Activated CD8-positive, alpha-beta memory T cell treated with anti-CD3 and anti-CD28 coated beads, Interleukin-2, amount 50 U/mL, for 24 hours (primary cell): ENCODE data around the gene RXRA.

ENCODE experiments used
- DNase-seq: peaks from one replicate; pipeline ENCODE4 v3.0.0-alpha.2; 2020; ENCODE audit errors: extremely low read depth

The RXRA gene

GRCh38 chr9:134419000-134419683 lies 92.9 kb downstream of the RXRA start:
- DNase-seq = no peak

GRCh38 chr9:134419684-134420076 lies 93.4 kb downstream of the RXRA start:
- no peak for DNase-seq

- DNase-seq = no peak
Measured at GRCh38 chr9:134420281-134420845, 94.1 kb downstream of the RXRA start.

GRCh38 chr9:134420974-134421432 lies 94.7 kb downstream of the RXRA start:
- no peak for DNase-seq

GRCh38 chr9:134421888-134422287 lies 95.6 kb downstream of the RXRA start:
- no peak for DNase-seq

GRCh38 chr9:134422301-134423090 lies 96.2 kb downstream of the RXRA start:
- no peak for DNase-seq

- DNase-seq = no peak
Measured at GRCh38 chr9:134423166-134423565, 96.9 kb downstream of the RXRA start.

- DNase-seq = no peak
Measured at GRCh38 chr9:134423749-134424148, 97.5 kb downstream of the RXRA start.

- DNase-seq = no peak
Measured at GRCh38 chr9:134424818-134425217, 98.6 kb downstream of the RXRA start.

- DNase-seq = no peak
Measured at GRCh38 chr9:134425401-134425800, 99.1 kb downstream of the RXRA start.

- no peak for DNase-seq
Measured at GRCh38 chr9:134425812-134426211, 99.6 kb downstream of the RXRA start.

GRCh38 chr9:134426436-134426835 lies 100.2 kb downstream of the RXRA start:
- no peak for DNase-seq

GRCh38 chr9:134427153-134427782 lies 101.0 kb downstream of the RXRA start:
- DNase-seq = no peak

GRCh38 chr9:134428559-134428958 lies 102.3 kb downstream of the RXRA start:
- DNase-seq = no peak

- no peak for DNase-seq
Measured at GRCh38 chr9:134429007-134429406, 102.8 kb downstream of the RXRA start.

GRCh38 chr9:134429481-134429880 lies 103.2 kb downstream of the RXRA start:
- DNase-seq = no peak

- DNase-seq = no peak
Measured at GRCh38 chr9:134431095-134431494, 104.8 kb downstream of the RXRA start.

GRCh38 chr9:134431626-134432025 lies 105.4 kb downstream of the RXRA start:
- no peak for DNase-seq

- DNase-seq = no peak
Measured at GRCh38 chr9:134432471-134432870, 106.2 kb downstream of the RXRA start.

- no peak for DNase-seq
Measured at GRCh38 chr9:134433101-134433500, 106.8 kb downstream of the RXRA start.

- DNase-seq = no peak
Measured at GRCh38 chr9:134433909-134434882, 107.9 kb downstream of the RXRA start.
